A204.1 (cell line): ENCODE results near the gene UBE2L3.

ENCODE experiments used
- FAIRE-seq: peaks from 2 replicates; lab custom pipeline; 2012; peaks lifted over from hg19 to GRCh38; lab: Jason Lieb, UNC

UBE2L3 gene

DNA sequence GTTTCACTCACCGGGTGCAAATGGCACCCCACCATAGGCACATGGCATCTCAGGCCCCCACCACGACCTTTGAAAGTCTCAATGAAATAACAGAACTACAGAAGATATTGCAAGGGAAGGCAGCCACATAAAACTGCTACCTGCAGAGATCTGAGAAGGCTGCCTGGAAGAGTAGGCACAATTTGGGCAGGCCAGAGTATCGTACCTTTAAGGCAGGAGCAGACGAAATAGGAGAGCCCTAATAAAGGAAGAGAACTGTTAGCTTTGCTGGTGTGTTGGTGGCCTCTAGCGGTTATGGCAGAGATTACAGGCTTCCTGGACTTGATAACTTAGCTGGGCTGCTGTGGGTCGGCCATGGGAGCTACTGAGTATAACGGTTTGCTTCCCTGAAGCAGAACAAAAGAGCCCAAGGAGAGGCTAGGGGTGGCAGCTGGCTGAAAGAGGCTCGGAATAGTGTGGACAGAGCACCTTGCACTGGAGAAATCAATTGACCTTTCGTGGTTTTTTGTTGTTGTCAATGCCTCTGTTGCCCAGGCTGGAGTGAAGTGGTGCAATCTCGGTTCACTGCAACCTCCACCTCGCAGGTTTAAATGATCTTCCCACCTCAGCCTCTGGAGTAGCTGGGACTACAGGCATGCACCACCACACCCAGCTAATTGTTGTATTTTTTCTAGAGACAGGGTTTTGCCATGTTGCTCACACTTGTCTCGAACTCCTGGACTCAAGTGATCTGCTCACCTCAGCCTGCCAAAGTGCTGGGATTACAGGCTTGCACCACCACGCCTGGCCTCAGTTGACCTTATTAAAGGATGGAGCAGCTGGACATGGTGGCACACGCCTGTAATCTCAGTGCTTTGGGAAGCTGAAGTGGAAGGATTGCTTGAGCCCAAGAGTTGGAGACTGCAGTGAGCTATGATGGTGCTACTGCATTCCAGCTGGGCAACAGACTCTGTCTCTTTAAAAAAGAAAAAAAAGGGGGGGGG lies 79.4 kb downstream of the UBE2L3 start:
- FAIRE-seq = no peak

DNA sequence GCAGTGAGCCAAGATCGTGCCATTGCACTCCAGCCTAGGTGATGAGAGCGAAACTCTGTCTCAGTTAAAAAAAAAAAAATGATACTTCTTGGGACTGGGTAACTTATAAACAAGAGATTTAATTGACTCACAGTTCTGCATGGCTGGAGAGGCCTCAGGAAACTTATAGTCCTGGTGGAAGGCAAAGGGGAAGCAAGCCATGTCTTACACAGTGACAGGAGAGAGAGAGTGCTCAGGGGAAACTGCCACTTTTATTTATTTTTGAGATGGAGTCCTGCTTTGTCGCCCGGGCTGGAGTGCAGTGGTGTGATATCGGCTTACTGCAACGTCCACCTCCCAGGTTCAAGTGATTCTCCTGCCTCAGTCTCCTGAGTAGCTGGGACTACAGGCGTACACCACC lies 82.8 kb downstream of the UBE2L3 start:
- FAIRE-seq = no peak

DNA sequence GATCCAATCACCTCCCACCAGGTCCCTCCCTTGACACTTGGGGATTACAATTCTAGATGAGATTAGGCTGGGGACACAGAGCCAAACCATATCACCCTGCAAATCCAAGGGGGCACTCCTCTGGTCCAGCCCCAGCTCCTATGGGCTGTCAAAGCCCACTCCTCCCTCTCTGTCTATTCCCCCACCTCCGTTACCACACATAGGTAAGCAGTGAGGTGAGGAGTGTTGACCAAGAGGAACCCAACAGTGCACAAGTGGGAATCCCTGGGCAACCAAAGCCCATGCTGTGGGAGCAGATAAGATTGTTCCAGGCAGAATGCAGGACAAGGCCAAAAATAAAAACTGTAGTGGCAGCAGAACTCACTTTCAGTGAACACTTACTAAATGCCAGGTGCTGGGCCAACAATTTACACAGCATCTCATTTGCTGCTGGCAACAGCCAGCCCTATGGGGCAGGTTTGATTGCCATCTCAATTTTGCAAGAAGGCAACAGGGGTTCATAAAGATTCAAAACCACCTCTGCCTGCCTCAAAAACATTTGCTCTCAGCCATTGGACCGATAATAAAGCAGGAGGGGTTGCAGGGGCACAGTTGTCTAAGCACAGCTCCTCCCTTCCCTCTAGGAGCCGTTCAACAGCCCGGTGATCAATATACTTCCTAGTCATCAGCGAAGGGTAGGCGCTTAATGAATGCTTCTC lies 83.5 kb downstream of the UBE2L3 start:
- no peak for FAIRE-seq

DNA sequence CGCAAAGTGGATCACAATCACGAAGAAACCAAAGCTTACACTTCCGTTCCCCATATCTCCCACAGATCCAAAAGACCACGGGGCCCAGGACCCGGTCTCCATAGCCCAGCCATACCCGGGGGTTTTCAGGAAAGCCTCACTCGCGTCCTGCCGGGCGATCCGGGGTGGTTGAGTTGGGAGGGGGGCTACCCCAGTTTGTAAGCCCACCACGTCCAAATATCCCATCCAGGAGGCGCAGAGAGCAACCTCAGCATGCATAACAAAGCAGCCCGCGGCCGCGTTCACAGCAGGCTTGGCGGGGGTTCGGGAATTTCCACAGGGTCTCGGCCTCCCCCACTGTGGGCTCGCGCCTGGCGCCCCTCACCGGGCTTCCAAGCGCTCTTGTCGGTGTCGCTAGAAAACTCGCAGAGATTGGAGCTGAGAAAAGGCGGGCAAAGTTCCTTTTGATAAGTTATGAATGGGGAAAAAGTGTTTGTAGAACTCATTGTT lies 84.1 kb downstream of the UBE2L3 start:
- no peak for FAIRE-seq

DNA sequence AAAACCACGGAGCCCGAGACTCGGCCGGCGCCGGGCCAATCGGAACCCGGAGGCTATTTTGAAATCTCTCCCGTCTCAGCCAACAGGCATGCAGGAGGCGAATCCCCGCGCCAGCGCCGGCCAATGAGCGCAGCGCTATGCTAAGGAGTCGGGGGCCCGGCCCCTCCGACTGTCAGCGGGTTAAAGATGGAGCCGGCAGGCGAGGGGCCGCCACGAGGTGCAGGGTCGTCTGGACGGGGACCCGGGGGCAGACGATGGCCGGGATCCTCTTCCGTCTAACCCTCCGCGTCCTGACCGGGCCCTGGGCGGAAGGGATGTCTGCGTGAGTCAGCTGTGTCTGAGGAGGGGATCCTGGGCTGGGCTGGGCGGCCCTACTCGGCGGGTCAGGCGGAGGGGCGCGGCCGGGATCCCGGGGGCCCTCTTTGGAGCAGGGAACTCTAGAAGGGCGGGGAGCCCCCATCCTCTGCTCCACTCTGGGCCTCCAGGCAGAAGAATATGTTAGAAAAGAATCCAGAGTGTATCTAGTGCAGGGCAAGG lies 84.6 kb downstream of the UBE2L3 start:
- no peak for FAIRE-seq

DNA sequence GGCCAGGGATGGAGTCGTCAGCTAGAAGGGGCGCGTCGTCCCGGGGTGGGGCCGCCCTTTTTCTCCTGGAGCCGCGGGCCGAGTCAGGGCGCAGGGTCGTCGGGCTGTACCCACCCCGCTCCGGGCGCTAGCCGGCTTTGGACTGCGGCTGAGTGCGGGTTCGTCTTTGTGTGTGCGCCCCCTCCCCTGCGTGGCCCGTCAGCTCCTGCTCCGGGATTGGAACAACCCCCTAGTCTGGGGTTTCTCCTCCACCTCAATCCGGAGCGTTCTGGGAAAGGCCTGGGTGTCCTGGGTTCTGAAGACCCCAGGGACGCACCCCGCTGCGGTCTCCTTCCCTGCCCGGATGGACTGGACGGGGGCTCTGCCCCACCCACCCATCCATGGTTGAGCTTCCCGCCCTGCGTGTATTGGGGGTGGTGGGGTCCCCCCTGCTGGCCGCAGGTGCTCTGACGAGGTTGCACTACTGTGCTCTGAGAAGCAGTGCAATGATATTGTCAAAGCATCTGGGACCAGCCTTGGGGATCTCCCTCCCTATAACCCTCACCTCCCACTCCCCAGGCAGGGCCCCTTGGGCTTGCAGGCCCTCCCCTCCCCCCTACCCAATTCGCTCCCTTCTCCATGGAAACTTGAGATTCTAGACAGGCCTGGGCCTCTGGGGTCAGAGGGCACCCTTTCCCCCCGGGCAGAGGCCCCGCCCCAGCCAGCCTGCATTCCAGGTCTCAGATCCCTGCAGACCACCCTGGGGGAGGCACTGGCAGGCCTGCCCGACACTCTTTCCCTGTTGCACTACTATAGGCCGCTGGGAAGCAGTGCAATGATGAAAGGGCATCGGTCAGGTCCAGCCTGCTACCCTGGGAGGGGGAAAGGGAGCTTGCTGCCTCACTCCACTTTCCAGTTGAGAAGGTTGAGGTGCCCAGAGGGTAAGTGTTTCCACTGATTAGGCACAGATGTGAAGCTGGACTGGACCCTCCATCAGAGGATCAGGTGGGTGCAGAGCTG lies 85.3 kb downstream of the UBE2L3 start:
- FAIRE-seq = no peak

DNA sequence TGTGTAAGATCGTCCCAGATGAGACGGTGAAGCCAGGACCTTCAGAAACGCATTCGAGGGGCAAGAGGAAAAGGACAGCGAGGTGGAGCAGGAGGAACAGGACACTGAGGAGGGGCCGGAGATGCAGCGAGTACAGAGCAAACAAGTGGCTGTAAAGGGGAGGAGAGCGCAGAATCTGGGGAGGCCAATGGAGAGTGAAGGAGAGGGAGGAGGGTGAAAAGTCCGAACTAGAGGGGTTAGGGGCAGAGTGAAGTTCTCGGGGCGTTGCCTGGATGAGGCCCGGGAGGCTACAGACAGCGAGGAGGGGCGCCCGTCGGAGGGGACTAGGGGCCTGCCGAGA lies 89.5 kb downstream of the UBE2L3 start:
- FAIRE-seq = no peak

DNA sequence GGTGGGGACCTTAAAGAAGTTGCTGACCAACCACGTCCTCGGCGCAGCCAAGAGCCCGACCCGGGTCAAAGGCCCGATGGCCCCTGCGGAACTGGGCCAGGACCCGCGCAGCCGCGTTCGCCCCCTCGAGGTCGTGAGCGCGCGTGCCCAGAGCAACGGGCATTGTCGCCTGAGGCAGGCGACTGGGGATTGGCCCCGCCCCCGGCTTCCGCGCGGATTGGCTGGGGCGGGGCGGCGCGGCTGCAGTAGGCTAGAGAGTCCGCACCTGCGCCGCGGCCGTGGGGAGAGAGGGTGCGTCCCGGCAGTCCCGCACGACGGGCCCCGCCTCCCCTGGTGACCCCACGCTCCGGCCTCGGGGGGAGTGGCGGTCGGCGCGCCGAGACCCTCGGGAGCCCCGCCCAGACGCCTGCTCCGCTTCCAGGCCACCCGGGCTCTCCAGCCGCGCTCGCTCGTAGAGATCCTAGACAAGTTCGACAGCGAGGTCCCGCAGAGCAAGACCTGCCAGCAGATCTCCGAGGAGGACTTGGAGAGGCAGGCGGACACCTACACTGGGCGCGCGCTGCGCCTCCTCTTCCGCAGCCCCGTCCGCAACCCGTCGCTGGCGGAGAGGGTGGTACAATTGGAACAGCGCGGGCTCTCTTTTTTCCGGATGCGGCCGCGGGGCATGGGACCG lies 90.0 kb downstream of the UBE2L3 start:
- no peak for FAIRE-seq

DNA sequence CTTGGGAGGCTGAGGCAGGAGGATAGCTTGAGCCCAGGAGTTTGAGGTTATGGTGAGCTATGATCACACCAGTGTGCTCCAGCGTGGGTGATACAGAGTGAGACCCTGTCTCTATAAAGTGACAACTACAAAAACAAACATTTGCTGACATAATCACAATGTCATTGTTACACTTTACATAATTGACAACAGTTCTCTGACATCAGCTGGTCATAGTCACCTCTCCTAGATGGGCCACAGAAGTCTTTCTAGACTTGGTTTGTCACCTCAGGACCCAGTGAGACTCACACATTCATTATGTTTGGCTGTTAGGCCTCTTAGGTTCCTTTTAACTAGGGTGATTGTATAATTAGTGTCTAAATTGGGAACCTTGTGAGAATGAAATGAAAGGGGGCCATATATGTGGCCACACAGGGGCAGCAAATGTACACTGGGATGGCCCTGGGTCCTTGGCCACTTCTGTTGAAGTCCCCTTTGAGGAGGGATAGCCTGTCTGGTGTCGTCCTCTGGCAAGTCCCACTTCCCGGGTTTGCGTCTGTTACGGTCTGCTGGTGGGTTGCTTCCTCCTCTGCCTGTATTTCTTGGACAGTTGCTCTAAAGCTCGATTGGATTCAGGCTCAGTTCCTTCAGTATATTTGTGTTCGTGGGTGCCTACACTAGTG lies 92.5 kb downstream of the UBE2L3 start:
- FAIRE-seq = no peak

DNA sequence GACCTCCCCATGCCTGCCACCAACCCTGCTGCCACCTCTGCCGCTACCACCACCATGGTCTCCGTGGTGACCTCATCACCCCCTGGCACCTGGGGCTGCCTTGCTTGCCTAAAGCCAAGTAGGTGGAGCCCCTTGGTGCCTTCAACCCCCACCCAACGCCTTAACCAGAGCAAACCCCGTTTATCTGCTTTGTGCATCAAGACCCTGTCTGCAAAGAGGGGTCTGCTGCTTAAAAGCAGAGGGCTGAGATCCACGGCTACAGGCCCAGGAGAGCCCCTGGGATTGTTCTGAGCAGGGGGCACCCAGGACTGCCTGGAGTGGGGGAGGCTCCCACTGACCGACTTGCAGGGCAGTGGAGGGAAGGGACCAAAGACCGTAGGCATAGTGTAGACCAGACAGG lies 93.4 kb downstream of the UBE2L3 start:
- no peak for FAIRE-seq

DNA sequence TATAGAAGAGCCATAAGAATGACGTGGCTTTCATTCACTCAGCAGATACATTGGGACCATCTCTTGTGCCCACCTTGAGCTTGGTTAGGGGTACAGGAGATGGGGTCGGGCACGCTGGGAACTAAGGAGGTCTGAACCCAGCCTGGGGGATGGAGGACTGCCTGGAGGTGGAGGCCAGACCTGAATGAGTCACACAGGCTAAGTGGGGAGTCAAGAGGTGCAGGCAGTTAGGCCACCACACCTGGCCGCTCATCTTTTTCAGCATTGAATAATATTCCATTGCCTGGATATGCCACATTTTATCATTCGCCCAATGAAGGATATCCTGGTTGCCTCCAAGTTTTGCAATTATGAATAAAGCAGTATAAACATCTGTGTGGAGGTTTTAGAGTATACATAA lies 94.5 kb downstream of the UBE2L3 start:
- no peak for FAIRE-seq

DNA sequence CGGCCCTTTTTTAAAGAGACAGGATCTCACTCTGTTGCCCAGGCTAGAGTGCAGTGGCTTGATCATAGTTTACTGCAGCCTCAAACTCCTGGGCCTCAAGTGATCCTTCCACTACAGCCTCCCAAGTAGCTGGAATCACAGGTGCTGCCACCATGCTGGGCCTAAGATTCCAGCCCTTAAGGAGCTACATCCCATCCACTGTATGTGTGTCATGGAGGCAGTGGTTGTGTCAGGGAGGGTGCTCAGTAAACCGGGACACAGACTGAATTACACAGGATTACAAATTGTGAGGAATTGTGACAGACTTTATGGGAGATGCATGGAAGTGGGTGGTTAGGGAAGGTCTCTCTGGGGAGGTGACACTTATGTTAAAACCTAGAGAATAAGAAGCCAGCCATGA lies 96.2 kb downstream of the UBE2L3 start:
- FAIRE-seq = no peak

DNA sequence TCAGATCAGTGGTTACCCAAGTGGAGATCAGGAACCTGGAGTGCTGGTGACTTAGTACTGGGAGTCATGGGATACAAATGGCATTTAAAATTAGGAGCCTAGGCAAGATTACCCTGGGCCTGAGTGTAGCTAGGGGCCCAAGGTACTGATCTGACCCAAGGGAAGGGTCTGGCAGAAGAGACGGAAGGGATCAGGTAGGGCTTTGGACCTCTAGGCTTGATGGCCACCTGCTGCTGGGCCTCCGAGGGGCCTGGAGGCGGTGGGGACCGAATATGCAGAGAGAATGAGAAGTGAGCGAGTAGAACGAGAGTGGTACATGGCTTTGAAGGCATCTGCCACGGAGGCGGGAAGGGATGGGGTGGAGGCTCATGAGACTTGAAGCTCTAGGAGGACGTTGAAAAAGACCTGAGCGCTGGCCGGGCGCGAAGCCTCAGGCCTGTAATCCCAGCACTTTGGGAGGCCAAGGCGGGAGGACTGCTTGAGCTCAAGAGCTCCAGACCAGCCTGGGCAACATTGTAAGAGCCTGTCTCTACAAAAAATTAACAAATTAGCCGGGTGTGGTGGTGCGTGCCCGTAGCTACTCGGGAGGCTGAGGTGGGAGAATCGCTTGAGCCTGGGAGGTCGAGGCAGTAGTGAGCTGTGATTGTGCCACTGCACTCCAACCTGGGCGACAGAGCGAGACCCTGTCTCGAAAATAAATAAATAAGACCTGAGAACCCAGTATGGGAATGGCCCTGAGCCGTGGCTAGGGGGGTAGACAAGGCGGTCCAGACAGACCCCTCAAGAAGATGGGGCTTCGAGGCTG lies 97.7 kb downstream of the UBE2L3 start:
- no peak for FAIRE-seq

DNA sequence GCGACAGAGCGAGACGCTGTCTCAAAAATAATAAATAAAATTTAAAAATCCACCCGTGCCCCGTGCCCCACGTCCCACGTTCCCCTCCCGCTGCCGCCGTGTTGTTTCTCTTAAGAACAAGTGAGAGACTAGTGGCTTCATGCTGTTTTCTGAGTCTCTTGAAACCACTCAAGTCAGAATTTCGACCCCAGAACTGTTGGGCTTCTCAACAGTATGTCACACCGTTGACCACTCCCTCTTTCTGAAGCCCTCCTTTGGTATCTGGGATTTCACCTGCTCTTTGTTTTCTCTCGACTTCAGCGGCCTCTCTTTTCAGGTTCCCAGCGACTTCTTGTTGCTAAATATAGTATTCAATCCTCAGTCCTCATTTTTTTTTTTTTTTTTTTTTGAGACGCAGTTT lies 99.3 kb downstream of the UBE2L3 start:
- FAIRE-seq = no peak

DNA sequence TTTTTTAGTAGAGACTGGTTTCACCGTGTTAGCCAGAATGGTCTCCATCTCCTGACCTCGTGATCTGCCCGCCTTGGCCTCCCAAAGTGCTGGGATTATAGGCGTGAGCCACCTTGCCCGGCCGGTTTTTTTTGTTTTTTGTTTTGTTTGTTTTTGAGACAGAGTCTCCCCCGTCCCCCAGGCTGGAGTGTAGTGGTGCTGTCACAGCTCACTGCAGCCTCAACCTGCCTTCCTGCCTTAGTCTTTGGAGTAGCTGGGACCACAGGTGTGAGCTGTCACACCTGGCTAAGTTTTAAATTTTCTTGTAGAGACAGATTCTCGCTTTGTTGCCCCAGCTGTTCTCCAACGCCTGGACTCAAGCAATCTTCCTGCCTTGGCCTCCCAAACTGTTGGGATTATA lies 101.5 kb downstream of the UBE2L3 start:
- FAIRE-seq = no peak

DNA sequence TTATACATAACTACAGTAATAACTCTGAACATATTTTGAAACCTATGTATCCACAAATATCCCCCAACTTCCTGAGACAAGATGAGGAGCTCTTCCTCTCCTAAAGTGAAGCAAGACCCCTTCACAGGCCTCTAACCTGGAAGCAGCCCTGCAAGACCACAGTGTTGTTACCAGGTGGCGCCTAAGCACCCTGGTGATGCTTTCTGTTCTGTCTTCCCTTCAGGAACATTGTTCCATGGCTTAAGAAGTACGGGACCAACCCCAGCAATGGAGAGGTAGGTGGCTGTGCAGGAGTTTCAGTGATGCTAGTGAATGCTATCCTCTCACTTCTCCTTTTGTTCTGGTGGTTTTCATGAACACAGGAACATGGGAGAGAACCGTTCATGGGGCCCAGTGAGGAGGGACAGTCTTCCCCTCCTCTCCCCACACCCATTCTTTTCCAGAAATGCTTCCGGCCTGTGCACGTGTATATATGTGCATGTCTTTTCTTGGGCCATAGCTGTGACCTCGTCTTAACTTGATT lies 104.7 kb downstream of the UBE2L3 start:
- FAIRE-seq = no peak
